NCI-H748 treated with DMSO at 0.1 percent for 48 hours (cell line): ENCODE data around the gene LAPTM5.

ENCODE experiments used
- DNase-seq: peaks from one replicate; lab custom pipeline; 2025; lab: John Stamatoyannopoulos, UW

The LAPTM5 gene

GRCh38 chr1:30728832-30729638 is 28.5 kb downstream of the LAPTM5 start:
- no peak for DNase-seq

- DNase-seq = no peak
Observed at GRCh38 chr1:30728340-30728739, 29.2 kb downstream of the LAPTM5 start.

- DNase-seq = no peak
Observed at GRCh38 chr1:30727824-30728223, 29.8 kb downstream of the LAPTM5 start.

GRCh38 chr1:30726773-30727684 is 30.5 kb downstream of the LAPTM5 start:
- no peak for DNase-seq

GRCh38 chr1:30726236-30726635 is 31.3 kb downstream of the LAPTM5 start:
- no peak for DNase-seq

- no peak for DNase-seq
Observed at GRCh38 chr1:30725450-30726095, 32.0 kb downstream of the LAPTM5 start.

- DNase-seq = no peak
Observed at GRCh38 chr1:30724655-30725421, 32.7 kb downstream of the LAPTM5 start.

- DNase-seq = no peak
Observed at GRCh38 chr1:30724175-30724574, 33.4 kb downstream of the LAPTM5 start.

- DNase-seq = no peak
Observed at GRCh38 chr1:30723331-30723755, 34.2 kb downstream of the LAPTM5 start, which contains the start of gene MATN1. MATN1 (minus strand) TSS chr1:30723585; CDS start chr1:30723551, 34 bp downstream.

GRCh38 chr1:30721812-30722537 is 35.6 kb downstream of the LAPTM5 start:
- DNase-seq = no peak

GRCh38 chr1:30721341-30721793 is 36.2 kb downstream of the LAPTM5 start:
- no peak for DNase-seq

- DNase-seq = no peak
Observed at GRCh38 chr1:30720271-30721223, 37.0 kb downstream of the LAPTM5 start.

- no peak for DNase-seq
Observed at GRCh38 chr1:30719406-30720270, 37.9 kb downstream of the LAPTM5 start.

- DNase-seq = peak; percentile 89
Observed at GRCh38 chr1:30718636-30719405, 38.8 kb downstream of the LAPTM5 start.

- DNase-seq = peak; percentile 92
Observed at GRCh38 chr1:30718091-30718635, 39.4 kb downstream of the LAPTM5 start.

- no peak for DNase-seq
Observed at GRCh38 chr1:30716646-30717045, 40.9 kb downstream of the LAPTM5 start.

- no peak for DNase-seq
Observed at GRCh38 chr1:30715886-30716285, 41.7 kb downstream of the LAPTM5 start.
